ENCODE results near the gene SAXO1.

DNA sequence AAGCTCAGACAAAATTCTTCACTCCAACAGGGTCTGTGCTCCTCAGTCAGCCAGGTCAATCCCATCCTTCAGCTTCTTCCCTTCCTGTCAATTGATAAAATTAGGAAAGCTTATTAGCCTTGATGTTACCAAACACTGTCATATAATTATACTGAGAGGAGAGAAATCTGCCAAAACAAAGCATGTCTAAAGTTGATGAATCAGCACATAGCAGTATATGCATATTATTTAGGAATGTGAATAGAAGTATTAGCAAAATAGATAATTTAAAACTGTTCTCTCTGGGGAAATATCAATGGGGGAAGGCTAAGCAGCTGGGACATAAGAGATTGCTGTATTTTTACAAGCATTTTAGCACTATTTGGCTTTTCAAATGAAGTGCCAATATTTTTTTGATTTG lies 107.1 kb downstream of the SAXO1 start:
- TF ChIP-seq CTCF (conservative IDR thresholded peaks at IDR 0.05; ENCODE audit: low read depth, low read length) (no peak), EZH2 (IDR thresholded peaks at IDR 0.05; ENCODE audit: low read length, unreplicated experiment) (no peak), EZH2phosphoT487 (IDR thresholded peaks at IDR 0.05; ENCODE audit: borderline replicate concordance, low read length) (no peak)
